MG63 (cell line): ENCODE data around the gene FNDC3B. TPM values are rescaled to one million over a fixed set of nuclear protein-coding genes. Genes with fewer than 3 reads are reported as not detected.

Experiments
- DNase-seq: peaks from one replicate; pipeline ENCODE4 v3.0.0-alpha.2; 2020
- H3K27me3 ChIP-seq: fragments of 250-450 bp; sonication (Bioruptor Pico); 2 replicates; pipeline ENCODE4 v1.5.1; 2020; ENCODE audit warnings: mild to moderate bottlenecking, moderate library complexity
- H3K36me3 ChIP-seq: fragments of 250-450 bp; sonication (Bioruptor Pico); 2 replicates; pipeline ENCODE4 v1.5.1; 2020; ENCODE audit warnings: mild to moderate bottlenecking, moderate library complexity
- H3K4me3 ChIP-seq: fragments of 250-450 bp; sonication (Bioruptor Pico); 2 replicates; pipeline ENCODE4 v1.5.1; 2020; ENCODE audit warnings: mild to moderate bottlenecking, moderate library complexity
- H3K9me3 ChIP-seq: fragments of 250-450 bp; sonication (Bioruptor Pico); 2 replicates; pipeline ENCODE4 v1.5.1; 2020; ENCODE audit warnings: mild to moderate bottlenecking, moderate library complexity
- total RNA-seq: library from RNA; depleted of rRNA; stranded (reverse); fragments of >200 nt; shearing (Covaris generic); gene quantifications from 2 replicates; pipeline ENCODE4 v1.2.3, GENCODE V29; 2014; ENCODE audit warnings: low replicate concordance

Gene FNDC3B
- total RNA-seq, 1 experiment from 2014 or later = 53.7 TPM

DNA sequence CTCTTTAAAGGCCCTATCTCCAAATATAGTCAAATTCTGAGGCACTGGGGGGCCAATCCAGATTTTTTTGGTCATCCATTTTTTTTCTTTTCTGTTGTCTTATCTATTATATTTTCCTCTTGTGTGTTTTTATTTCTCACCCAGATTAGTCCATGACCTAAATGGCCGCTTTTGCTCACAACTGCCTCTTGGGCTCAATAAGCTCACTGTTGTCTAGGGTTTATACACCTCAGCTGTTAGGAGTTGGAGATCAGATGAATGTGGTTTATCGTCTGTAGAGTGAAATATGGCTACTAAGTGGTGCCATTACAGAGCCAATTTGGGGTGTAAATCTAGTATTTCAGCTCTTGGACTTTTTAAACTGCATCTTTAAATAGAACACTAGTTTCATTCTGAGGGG is 235.5 kb downstream of the FNDC3B start:
- no peak for DNase-seq
- Histone ChIP-seq H3K9me3 (no peaks in the 10 kb centered on the region), H3K36me3 (peaks cover 58% of the 10 kb centered on the region), H3K27me3 (no peaks in the 10 kb centered on the region), H3K4me3 (no peak overlapping the region)

DNA sequence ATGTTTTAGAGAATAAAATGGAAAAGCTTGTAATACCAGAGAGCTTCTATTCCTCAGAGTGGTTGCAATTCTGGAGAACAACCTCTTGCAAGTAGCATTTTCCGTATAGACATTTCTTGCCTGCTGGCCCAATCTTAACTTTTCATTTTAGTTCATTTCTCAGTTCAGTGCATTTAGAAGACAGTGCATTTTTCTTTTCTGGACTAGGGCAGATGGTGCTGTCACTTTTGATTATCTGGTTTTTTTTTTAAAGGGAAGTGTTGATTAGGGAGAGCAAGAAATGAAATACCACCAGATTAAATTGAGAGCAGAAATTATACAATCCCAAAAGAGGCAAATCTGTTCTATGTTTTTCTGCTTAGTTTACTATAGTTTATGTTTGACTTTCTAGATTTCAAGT is 236.2 kb downstream of the FNDC3B start:
- peaks cover 53% of the 10 kb centered on the region for H3K36me3 ChIP-seq
- no peak for DNase-seq
- H3K27me3 ChIP-seq = no peaks in the 10 kb centered on the region
- no peaks in the 10 kb centered on the region for H3K9me3 ChIP-seq
- no peak overlapping the region for H3K4me3 ChIP-seq

DNA sequence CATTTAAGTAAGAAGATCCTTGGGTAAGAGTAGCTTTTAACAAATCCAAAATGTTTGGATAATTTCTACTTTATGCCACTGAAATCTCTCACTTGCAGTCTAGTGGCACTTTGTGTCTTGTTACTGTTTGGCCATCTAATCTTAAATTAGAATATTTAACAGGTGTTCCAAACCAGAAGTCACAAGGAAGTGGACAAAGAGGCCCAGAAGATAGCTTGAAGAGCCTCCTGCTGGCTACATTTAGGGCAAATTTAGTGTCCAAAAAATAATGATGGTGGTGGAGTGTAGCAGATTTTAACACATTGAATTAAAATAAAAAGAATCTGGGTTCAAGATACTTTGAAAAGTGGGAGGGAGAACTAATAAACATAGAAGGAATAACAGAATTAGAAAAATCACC is 236.7 kb downstream of the FNDC3B start:
- no peak for DNase-seq
- Histone ChIP-seq H3K4me3 (no peak overlapping the region), H3K27me3 (no peaks in the 10 kb centered on the region), H3K9me3 (no peaks in the 10 kb centered on the region), H3K36me3 (peaks cover 50% of the 10 kb centered on the region)

DNA sequence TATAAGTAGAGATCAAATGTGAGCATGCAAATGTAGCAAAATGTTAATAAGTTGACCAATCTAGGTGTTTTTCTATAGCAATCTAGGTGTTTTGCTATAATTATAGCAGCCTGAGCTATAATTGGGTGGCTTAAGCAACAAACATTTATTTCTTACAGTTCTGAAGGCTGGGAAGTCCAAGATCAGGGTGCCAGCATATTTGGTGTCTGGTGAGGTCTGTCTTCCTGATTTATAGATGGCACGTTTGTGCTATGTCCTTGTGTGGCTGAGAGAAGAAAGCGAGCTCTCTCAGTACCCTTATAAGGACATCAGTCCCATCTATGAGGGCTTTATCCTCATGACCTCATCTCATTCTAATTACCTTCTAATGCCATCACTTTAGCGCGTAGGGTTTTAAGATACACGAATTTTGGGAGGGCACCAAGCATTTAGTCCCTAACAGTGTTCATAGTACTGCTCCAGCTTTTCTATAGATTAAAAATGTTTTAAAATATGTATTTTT is 237.8 kb downstream of the FNDC3B start:
- H3K4me3 ChIP-seq = no peak overlapping the region
- DNase-seq = no peak
- H3K9me3 ChIP-seq = no peaks in the 10 kb centered on the region
- H3K36me3 ChIP-seq = peaks cover 50% of the 10 kb centered on the region
- H3K27me3 ChIP-seq = no peaks in the 10 kb centered on the region

DNA sequence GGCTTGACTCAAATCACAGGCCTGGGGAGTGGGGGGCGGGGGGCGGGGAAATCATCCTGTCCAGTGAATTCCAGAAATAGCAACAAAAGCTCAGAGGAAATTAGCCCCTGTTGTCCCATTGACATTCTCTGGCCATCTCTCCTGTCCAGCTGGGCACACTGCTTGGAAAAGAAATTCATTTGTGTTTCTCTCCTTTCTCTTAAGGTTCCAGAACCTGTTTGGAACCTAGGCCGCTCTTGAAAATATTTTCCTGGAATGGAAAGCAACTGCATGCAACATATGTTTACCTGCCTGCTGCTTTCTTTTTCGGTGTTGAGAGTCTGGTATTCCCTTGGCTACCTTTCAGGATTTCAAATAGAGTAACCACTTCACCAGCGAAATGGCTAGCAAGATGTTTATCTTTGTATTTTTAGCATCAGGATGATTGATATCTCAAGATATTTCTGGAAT is 239.8 kb downstream of the FNDC3B start:
- no peak overlapping the region for H3K4me3 ChIP-seq
- no peak for DNase-seq
- peaks cover 57% of the 10 kb centered on the region for H3K36me3 ChIP-seq
- no peaks in the 10 kb centered on the region for H3K9me3 ChIP-seq
- H3K27me3 ChIP-seq = no peaks in the 10 kb centered on the region

DNA sequence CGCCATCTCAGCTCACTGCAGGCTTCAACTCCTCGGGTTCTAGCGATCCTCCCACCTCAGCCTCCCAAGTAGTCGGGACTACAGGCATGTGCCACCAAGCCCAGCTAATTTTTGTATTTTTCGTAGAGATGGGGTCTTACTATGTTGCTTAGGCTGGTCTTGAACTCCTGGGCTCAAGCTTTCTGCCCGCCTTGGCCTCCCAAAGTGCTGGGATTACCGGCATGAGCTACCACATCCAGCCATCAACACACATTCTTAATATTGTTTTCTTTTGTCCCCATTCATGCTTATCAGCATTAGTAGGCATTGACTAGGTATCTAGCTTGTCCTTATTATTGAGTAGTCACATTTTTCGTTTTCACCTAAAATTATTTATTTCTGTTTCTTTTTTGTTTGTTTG is 240.6 kb downstream of the FNDC3B start:
- H3K27me3 ChIP-seq = no peaks in the 10 kb centered on the region
- no peaks in the 10 kb centered on the region for H3K9me3 ChIP-seq
- H3K4me3 ChIP-seq = no peak overlapping the region
- DNase-seq = no peak
- H3K36me3 ChIP-seq = peaks cover 57% of the 10 kb centered on the region

DNA sequence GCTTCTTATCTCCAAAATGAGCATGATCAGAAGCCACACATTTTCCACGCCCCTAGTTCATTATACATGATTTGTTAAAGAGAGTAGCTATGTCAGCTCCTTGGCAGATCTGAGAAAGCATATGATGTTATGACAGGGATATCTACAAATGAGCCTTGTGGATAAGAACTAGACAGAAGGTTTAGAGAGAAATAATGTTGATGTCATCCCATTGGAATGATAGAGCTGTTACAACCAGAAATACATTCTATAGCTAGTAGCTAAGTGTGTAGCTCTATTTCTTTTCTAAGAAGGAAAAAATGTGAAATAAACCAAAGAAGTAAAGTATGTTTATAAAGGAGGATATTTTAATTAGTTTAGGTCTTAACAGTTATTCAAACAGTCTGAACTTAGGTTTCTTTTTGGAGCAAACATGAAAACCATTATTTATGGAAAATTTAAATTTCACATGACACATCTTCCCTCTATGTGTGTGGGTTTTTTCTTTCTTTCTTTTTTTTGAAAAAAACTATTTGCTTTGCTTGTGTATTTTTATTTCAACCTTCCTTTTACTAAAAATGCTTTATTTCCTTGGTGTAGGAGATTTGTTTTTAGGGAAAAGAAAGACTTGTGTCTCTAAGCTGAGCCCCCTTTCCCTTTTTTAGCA is 241.2 kb downstream of the FNDC3B start:
- H3K9me3 ChIP-seq = no peaks in the 10 kb centered on the region
- DNase-seq = no peak
- H3K4me3 ChIP-seq = no peak overlapping the region

DNA sequence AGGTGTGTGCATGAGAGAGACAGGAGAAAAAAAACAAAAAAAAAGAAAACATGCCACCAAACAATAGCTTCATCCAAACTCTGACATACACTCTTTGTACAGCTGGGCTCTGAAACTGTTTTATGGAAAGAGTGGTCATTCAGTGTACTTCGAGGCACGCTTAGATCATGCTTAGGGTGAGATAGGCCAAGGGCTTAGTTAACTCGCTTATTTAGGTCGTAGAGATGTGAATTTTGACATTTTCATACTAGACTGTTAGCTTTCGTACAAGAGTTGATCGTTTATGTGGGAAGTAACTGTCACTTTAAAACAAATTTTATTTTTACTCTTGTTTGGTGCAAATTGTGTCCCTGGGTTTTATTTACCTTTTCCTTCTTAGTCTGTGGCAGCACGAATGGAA is 242.5 kb downstream of the FNDC3B start:
- no peaks in the 10 kb centered on the region for H3K27me3 ChIP-seq
- peaks cover 62% of the 10 kb centered on the region for H3K36me3 ChIP-seq
- no peak overlapping the region for H3K4me3 ChIP-seq
- DNase-seq = no peak
- no peaks in the 10 kb centered on the region for H3K9me3 ChIP-seq

More for the DNA sequence above, 241.2 kb downstream of the FNDC3B start:
- Histone ChIP-seq H3K36me3 (peaks cover 61% of the 10 kb centered on the region), H3K27me3 (no peaks in the 10 kb centered on the region)

DNA sequence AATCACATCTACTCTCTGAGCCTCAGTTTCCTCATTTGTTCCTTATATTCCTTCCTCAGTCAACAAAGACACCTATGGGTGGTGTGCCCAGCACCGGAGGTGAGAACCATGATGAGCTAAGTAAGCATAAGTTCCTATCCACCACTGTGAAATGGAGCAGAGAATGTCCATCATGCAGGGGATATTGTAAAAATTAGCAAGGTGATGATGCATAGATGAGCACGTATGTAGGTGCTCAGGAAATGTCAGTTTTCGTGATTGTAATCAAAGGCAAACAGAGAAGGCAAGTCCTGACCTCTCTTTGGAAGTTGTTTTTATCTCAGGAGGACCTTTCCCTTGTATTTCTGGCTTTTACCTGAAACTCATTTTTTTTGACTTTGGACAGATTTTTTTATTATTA is 243.5 kb downstream of the FNDC3B start:
- H3K36me3 ChIP-seq = peaks cover 65% of the 10 kb centered on the region
- H3K9me3 ChIP-seq = no peaks in the 10 kb centered on the region
- no peak overlapping the region for H3K4me3 ChIP-seq
- H3K27me3 ChIP-seq = no peaks in the 10 kb centered on the region
- no peak for DNase-seq

DNA sequence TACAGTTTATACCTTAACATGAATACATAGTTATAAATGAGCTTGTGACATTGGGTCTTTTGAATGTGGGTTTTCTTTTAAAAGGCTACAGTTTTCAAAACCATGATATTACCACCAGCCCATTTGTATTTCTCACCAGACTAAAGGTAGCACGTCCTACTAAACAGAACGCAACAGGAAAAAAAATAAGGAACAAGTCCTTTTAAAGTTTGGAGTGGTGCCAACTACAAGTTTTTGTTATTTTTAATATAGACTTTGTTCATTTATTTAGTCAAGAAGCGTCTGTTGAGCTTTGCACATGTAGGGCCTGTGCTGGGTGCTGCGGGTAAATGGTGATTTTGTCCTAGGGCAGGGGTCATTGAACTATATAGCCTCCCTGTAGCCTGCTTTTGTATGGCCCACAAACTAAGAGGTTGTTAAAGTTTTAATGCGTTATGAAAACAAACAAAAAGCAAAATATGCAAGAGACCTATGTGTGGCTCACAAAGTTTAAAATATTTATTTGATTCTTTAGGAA is 244.5 kb downstream of the FNDC3B start:
- H3K27me3 ChIP-seq = no peaks in the 10 kb centered on the region
- H3K36me3 ChIP-seq = peaks cover 71% of the 10 kb centered on the region
- DNase-seq = no peak
- no peaks in the 10 kb centered on the region for H3K9me3 ChIP-seq
- no peak overlapping the region for H3K4me3 ChIP-seq

DNA sequence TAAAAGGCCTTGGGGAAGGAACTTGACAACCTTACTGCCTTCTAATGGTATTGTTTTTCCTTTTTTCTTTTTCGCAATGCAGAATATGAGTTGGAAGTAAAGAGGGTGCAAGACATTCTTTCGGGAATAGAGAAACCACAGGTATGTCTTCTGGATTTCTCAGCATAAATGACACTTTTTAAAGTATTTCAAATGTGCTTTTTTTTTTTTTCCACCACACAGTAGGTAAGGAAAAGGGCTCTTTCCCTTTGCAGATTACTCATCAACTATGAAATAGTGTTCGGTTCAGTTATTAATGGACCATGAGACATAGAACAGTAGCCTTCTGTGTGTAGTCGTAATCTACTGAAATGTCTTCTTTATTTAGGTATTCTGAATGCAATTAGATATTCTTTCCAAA is 246.5 kb downstream of the FNDC3B start:
- Histone ChIP-seq H3K36me3 (peaks cover 84% of the 10 kb centered on the region), H3K9me3 (no peaks in the 10 kb centered on the region), H3K27me3 (no peaks in the 10 kb centered on the region), H3K4me3 (no peak overlapping the region)
- DNase-seq = no peak

DNA sequence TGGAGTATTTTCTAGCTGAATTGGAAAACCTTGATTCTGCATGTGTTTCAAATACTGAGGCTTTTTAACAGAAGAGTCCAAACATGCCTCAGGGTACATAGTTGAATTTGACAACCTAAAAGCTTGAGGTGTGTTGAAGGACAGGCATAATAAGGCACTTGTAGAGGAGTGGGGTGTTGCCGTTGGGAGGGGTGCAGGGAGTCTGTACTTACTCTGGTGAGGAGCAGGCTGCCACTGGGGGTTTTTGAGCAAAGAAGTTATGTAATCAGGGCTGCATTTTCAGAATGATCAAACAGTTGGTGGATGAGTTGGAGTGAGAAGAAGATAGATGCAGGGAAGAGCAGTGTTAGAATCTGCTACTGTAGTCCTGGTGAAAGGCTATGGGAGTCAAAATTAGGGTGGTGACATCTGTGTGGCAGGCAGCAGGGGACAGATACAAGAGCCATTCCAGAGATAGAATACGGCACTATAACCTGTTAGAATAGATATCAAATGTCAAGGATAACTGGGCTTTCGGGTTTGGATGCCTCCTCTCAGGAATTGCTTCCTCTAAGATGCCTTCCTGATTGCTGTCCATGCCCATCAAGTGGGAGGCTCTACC is 247.3 kb downstream of the FNDC3B start:
- no peaks in the 10 kb centered on the region for H3K27me3 ChIP-seq

DNA sequence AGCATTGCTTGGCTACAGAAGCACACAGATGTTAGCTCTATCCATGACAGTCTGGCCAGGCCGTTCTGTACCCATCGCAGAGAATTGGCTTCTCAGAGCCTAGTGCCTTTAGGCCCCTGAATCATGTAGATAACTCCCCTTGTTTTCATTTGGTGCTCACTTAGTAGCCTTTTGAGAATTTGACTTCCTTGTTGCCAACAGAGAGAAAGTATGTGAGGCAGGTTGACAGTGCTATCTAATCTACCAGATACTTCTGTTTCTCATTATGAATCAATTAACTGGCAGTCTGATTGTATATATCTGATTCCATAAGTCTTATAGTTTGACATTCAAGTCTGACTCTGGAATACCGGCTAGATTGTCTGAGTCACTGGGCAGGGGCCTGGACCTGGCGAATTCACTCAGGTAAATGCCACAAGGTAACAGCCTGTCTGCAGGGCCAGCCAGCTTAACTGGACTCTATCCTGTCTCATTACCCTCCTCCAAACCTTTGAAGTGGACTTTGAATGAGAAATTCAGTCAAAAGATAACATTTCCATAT is 248.6 kb downstream of the FNDC3B start:
- Histone ChIP-seq H3K36me3 (peaks cover 84% of the 10 kb centered on the region), H3K4me3 (no peak overlapping the region), H3K27me3 (no peaks in the 10 kb centered on the region), H3K9me3 (no peaks in the 10 kb centered on the region)
- no peak for DNase-seq

More for the DNA sequence above, 247.3 kb downstream of the FNDC3B start:
- Histone ChIP-seq H3K9me3 (no peaks in the 10 kb centered on the region), H3K4me3 (no peak overlapping the region), H3K36me3 (peaks cover 86% of the 10 kb centered on the region)
- DNase-seq = no peak

DNA sequence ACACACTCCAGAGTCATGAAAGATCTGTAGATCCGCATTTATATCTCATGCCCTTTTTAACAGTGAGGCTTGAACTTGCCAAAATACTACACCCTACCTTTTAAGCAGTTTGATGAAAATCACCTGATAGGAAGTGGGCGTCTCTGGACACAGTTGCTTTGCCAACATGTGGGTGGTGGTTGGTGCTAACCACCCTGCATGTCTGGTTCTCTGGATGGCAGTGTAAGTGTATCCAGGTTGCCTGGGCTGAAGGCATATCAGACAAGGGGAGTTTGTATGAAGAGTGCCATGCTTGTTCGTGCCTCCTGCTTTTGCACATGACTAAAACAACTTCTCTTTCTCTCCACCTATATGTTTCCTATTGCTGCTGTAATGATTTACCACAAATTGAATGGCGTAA is 249.3 kb downstream of the FNDC3B start:
- H3K36me3 ChIP-seq = peaks cover 84% of the 10 kb centered on the region
- DNase-seq = no peak
- H3K27me3 ChIP-seq = no peaks in the 10 kb centered on the region

DNA sequence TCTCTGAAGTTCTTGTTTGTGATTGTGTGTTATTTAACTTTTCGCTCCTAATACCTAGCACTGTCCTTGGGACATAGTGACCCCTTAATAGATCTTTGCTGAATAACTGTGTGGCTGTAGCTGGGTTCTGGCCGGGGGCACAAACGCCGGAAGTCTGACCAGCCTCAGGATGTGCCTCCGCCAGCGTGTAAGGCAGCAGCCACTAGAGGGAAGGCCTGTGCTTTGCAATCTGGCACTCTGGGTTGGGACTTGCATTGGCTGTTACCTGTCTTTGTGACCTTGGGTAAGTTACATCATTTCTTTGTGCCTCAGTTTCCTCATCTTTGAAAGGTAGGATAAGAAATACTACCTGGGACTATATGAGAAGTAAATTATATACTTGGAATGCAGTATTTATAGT is 250.2 kb downstream of the FNDC3B start:
- Histone ChIP-seq H3K36me3 (peaks cover 88% of the 10 kb centered on the region), H3K9me3 (no peaks in the 10 kb centered on the region), H3K27me3 (no peaks in the 10 kb centered on the region), H3K4me3 (no peak overlapping the region)
- no peak for DNase-seq

More for the DNA sequence above, 249.3 kb downstream of the FNDC3B start:
- Histone ChIP-seq H3K4me3 (no peak overlapping the region), H3K9me3 (no peaks in the 10 kb centered on the region)

DNA sequence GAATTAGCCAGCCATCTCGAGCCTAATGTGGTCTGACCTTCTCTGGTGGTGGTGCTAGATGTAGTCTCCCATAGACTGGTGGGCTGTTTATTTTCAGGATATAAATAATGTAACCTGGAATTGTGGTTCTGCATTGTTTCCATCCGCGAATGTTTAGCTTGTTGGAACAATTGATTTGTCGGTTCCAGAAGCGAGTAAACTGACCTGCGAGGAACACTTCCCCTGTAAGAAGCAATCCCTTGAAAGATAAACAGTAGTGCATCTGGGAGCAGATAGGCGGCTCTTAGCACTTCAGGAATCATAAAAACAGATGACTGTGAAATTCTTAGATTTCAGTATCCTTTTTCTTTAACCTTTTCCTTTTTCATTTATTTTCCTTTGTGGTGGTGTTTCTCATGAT is 251.1 kb downstream of the FNDC3B start:
- Histone ChIP-seq H3K27me3 (no peaks in the 10 kb centered on the region), H3K36me3 (peaks cover 86% of the 10 kb centered on the region), H3K9me3 (no peaks in the 10 kb centered on the region), H3K4me3 (no peak overlapping the region)
- DNase-seq = no peak

DNA sequence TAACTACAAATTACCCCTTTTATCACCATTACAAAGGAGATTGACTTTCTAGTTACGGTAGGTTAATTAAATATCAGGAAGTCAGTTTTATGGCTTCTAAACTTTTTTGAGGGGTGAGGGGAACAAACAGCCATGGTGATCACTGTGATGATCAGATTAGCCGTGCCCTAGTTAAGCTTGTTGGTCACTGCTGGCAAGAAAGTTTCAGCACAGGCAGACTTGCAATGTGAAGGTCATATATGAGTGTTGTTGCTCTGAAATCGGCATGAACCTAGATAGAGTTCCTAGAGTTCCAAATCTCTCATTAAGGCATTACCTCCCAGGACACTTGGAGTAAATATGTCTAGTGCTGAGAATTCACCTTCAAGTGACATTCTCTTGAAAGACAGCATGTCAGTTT is 252.3 kb downstream of the FNDC3B start:
- Histone ChIP-seq H3K36me3 (peaks cover 87% of the 10 kb centered on the region), H3K27me3 (no peaks in the 10 kb centered on the region), H3K4me3 (no peak overlapping the region), H3K9me3 (no peaks in the 10 kb centered on the region)
- DNase-seq = no peak

DNA sequence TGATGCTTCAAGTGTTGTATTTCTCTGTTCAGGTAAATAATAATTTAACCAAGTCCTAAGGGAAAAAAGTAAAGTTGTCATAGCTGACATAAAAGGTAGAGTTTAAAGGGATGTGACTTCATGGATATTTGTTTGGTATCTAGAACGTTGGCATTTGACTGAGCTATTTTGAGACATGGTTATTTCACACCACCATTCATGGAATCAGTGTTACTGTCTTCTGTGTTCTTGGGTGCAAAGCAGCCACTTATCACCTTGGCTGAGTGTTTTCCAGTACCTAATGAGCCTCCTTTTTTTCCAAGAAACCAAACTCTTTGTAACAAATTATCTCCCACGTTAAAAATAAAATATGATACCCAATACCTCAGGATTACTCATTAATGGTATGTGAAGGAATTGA is 253.0 kb downstream of the FNDC3B start:
- no peak overlapping the region for H3K4me3 ChIP-seq
- H3K36me3 ChIP-seq = peaks cover 85% of the 10 kb centered on the region
- H3K9me3 ChIP-seq = no peaks in the 10 kb centered on the region
- no peak for DNase-seq
- no peaks in the 10 kb centered on the region for H3K27me3 ChIP-seq
